Caco-2 (cell line): ENCODE data around the gene WDR81. TPM values are rescaled to one million over a fixed set of nuclear protein-coding genes. Genes with fewer than 3 reads are reported as not detected.
"Not testable (repeated sequence)": the region's sequence is repeated elsewhere in the genome, so short reads cannot be mapped to it uniquely, and the experiment has no call there.

Source experiments
- BruUV-seq: library from RNA; stranded (reverse); fragments of 400-500 nt; replicated peaks from 2 replicates; lab custom pipeline; 2021; lab: Mats Ljungman, UMichigan
- CTCF ChIA-PET: fragments of 300-600 bp; sonication (Branson Sonifier 250); formaldehyde crosslinking; loops from one replicate; lab custom pipeline; 2022; ENCODE audit warnings: antibody characterized with exemption; lab: Charles Lee
- POLR2A ChIA-PET: fragments of 300-600 bp; sonication (Branson Sonifier 250); formaldehyde crosslinking; loops from one replicate; lab custom pipeline; 2022; ENCODE audit warnings: antibody characterized with exemption; lab: Charles Lee
- DNase-seq, 2 experiments: peaks; one replicate each; pipeline versions ENCODE4 v3.0.0 to v3.0.0-alpha.2; 2020 to 2022
- H3K27me3 ChIP-seq: replicated peaks from 2 replicates; pipeline ENCODE4 v1.6.0; 2011; ENCODE audit warnings: low read length; ENCODE audit not compliant: control insufficient read depth, insufficient read depth
- H3K36me3 ChIP-seq: 2 replicates; pipeline ENCODE4 v1.5.1; 2011; ENCODE audit warnings: low read length; ENCODE audit not compliant: control insufficient read depth, insufficient read depth
- H3K4me1 ChIP-seq: fragments of 250-450 bp; sonication (Bioruptor Pico); 2 replicates; pipeline ENCODE4 v1.5.1; 2020; ENCODE audit warnings: mild to moderate bottlenecking
- H3K4me3 ChIP-seq: 2 replicates; pipeline ENCODE4 v1.5.1; 2011; ENCODE audit warnings: low read depth, mild to moderate bottlenecking, control low read depth, low read length
- H3K9me3 ChIP-seq: fragments of 250-450 bp; sonication (Bioruptor Pico); 2 replicates; pipeline ENCODE4 v1.5.1; 2020; ENCODE audit warnings: mild to moderate bottlenecking, moderate library complexity
- H3K27ac Mint-ChIP-seq: one replicate; pipeline ENCODE4 v1.8.0; 2022; ENCODE audit warnings: mixed read lengths; ENCODE audit not compliant: unreplicated experiment
- H3K27me3 Mint-ChIP-seq: one replicate; pipeline ENCODE4 v1.8.0; 2022; ENCODE audit warnings: mixed read lengths; ENCODE audit not compliant: insufficient read depth, unreplicated experiment
- H3K36me3 Mint-ChIP-seq: one replicate; pipeline ENCODE4 v1.8.0; 2022; ENCODE audit warnings: mild to moderate bottlenecking, mixed read lengths; ENCODE audit not compliant: insufficient read depth, unreplicated experiment
- H3K4me1 Mint-ChIP-seq: one replicate; pipeline ENCODE4 v1.8.0; 2022; ENCODE audit warnings: low read depth, mixed read lengths; ENCODE audit not compliant: unreplicated experiment
- H3K4me3 Mint-ChIP-seq: one replicate; pipeline ENCODE4 v1.8.0; 2022; ENCODE audit warnings: mild to moderate bottlenecking, moderate library complexity, mixed read lengths; ENCODE audit not compliant: unreplicated experiment
- H3K9me3 Mint-ChIP-seq: one replicate; pipeline ENCODE4 v1.8.0; 2022; ENCODE audit warnings: mixed read lengths; ENCODE audit not compliant: unreplicated experiment
- CTCF ChIP-seq, 2 experiments: fragments of 200-600 bp in 1 of 2; IDR thresholded peaks; 1 replicate in 1 of 2; 2 replicates in 1 of 2; pipeline versions ENCODE4 v1.5.1 to v1.8.0; 2011 to 2022; ENCODE audit warnings: antibody characterized with exemption in 1 of 2, control low read depth in 1 of 2, inconsistent platforms in 1 of 2, low read depth in 1 of 2, low read length in 1 of 2, mild to moderate bottlenecking in 1 of 2, moderate library complexity in 1 of 2; ENCODE audit not compliant: insufficient read depth in 1 of 2, severe bottlenecking in 1 of 2, unreplicated experiment in 1 of 2
- intact Hi-C: fragments of 100-400 bp; cut with micrococcal nuclease; formaldehyde crosslinking; loops from one replicate; pipeline ENCODE4 v1.10.0; 2022; ENCODE audit not compliant: unreplicated experiment
- total RNA-seq: library from RNA; stranded (reverse); gene quantifications from 2 replicates; pipeline ENCODE4 v1.2.3, GENCODE V29; 2022

The WDR81 gene
- total RNA-seq, 1 experiment from 2014 or later, result 26.6 TPM

- Histone ChIP-seq H3K27me3 (no peaks in the 10 kb centered on the region), H3K4me1 (no peaks in the 10 kb centered on the region), H3K9me3 (no peaks in the 10 kb centered on the region), H3K4me3 (no peak overlapping the region), H3K36me3 (no peaks in the 10 kb centered on the region)
- no peak for TF ChIP-seq CTCF (IDR thresholded peaks at IDR 0.05; ENCODE audit: insufficient read depth in 1 of 2, low read depth in 1 of 2, low read length in 1 of 2, severe bottlenecking in 1 of 2, unreplicated experiment in 1 of 2)
- CTCF ChIA-PET, result no interaction called here
- no peak for DNase-seq
- Mint-ChIP-seq H3K9me3 (no peaks in the 10 kb centered on the region), H3K4me1 (peaks cover 6% of the 10 kb centered on the region), H3K36me3 (peaks cover 9% of the 10 kb centered on the region), H3K27me3 (no peaks in the 10 kb centered on the region), H3K4me3 (no peak overlapping the region), H3K27ac (no peak overlapping the region)
- intact Hi-C loops, result no loop called here
- BruUV-seq, result no TSS peak
- POLR2A ChIA-PET, result no interaction called here
Observed at GRCh38 chr17:1705004-1705403, 19.5 kb upstream of the WDR81 start.

- POLR2A ChIA-PET, result no interaction called here
- TF ChIP-seq CTCF (IDR thresholded peaks at IDR 0.05; ENCODE audit: insufficient read depth in 1 of 2, low read depth in 1 of 2, low read length in 1 of 2, severe bottlenecking in 1 of 2, unreplicated experiment in 1 of 2), result no peak
- CTCF ChIA-PET, result no interaction called here
- no peaks in the 10 kb centered on the region for H3K27me3 ChIP-seq
- Mint-ChIP-seq H3K27me3 (no peaks in the 10 kb centered on the region), H3K4me1 (peaks cover 20% of the 10 kb centered on the region), H3K9me3 (no peaks in the 10 kb centered on the region), H3K27ac (no peak overlapping the region), H3K36me3 (peaks cover 29% of the 10 kb centered on the region), H3K4me3 (no peak overlapping the region)
- H3K4me3 ChIP-seq, result no peak overlapping the region
- H3K4me1 ChIP-seq, result peaks cover 14% of the 10 kb centered on the region
- BruUV-seq, result no TSS peak
- DNase-seq, result no peak
- H3K36me3 ChIP-seq, result no peaks in the 10 kb centered on the region
- no peaks in the 10 kb centered on the region for H3K9me3 ChIP-seq
- intact Hi-C loops, result no loop called here
Observed at GRCh38 chr17:1707107-1707506, 17.4 kb upstream of the WDR81 start.

GRCh38 chr17:1708791-1709346 lies 15.6 kb upstream of the WDR81 start:
- peaks cover 31% of the 10 kb centered on the region for H3K4me1 Mint-ChIP-seq
- BruUV-seq, H3K27me3 ChIP-seq, POLR2A ChIA-PET, H3K27me3 Mint-ChIP-seq, DNase-seq, H3K9me3 ChIP-seq, intact Hi-C loops, H3K4me3 ChIP-seq, H3K36me3 ChIP-seq, H3K9me3 Mint-ChIP-seq, H3K27ac Mint-ChIP-seq: not testable (repeated sequence)
- H3K4me1 ChIP-seq, result peaks cover 27% of the 10 kb centered on the region
- CTCF ChIA-PET, result interaction anchor here (0.8 to 1.0 kb wide), 2 partner anchors 12 to 75 kb away, joined by 8 read pairs; no protein-coding TSS in a partner anchor
- peaks cover 47% of the 10 kb centered on the region for H3K36me3 Mint-ChIP-seq
- H3K4me3 Mint-ChIP-seq, result peak overlapping the region; percentile 86
